ENCODE results near the gene NONO. TPM values are rescaled to one million over a fixed set of nuclear protein-coding genes. Genes with fewer than 3 reads are reported as not detected.

The NONO gene
- total and polyA plus RNA-seq, 4 experiments from 2014 or later = 163 to 314 (median 241) TPM

DNA sequence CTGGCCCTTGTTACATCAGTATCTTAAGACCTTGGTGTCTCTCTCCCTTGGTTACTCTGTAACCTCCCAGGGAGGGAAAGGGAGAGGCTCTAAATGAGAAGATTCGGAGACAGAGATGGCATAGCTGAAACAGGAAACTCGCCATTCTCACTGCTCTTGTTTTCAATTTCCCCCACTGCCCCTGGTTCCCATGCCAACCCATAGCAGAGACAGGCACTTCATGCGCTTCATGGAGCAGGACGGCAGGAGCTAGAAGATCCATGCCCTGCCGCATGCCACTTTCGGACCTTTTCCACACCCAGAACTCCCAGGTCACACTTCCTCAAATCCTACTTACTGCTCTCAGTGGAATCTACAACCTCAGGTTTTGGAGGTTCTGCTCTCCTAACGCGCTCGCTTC is 32.6 kb upstream of the NONO start:
- Histone ChIP-seq H3K36me3 (ENCODE audit: insufficient read depth, low read length) (peaks cover 3% of the 10 kb centered on the region), H3K4me3 (ENCODE audit: low read length in 2 of 2) (no peak overlapping the region), H3K4me1 (ENCODE audit: insufficient read depth, low read length) (peaks cover 25% of the 10 kb centered on the region), H3K27me3 (ENCODE audit: insufficient read depth, low read length) (no peaks in the 10 kb centered on the region), H3K9me3 (ENCODE audit: control insufficient read depth in 1 of 2, low read length in 2 of 2) (no peaks in the 10 kb centered on the region), H3K27ac (ENCODE audit: low read depth, low read length) (no peak overlapping the region)
- DNase-seq = no peak
- ChIA-PET CTCF (ENCODE audit: partially characterized antibody) (interaction anchor here (1.1 kb wide), 1 partner anchor 33 kb away, joined by 3 read pairs; the partner anchor contains the start of gene NONO), POLR2A (ENCODE audit: partially characterized antibody) (interaction anchor here (1.8 kb wide), 1 partner anchor 115 kb away, joined by 8 read pairs; the partner anchor contains the start of gene TAF1)
- peaks cover 5 to 30% (median 13%) of the 10 kb centered on the region in 4 donors for H3K4me1 Mint-ChIP-seq
- H3K9me3 Mint-ChIP-seq = peaks cover 0 to 2% (median 0%) of the 10 kb centered on the region in 8 donors
- H3K27ac Mint-ChIP-seq = peak overlapping the region in 1 of 7 donors; percentile 68
- no peak overlapping the region for H3K4me3 Mint-ChIP-seq
- H3K36me3 Mint-ChIP-seq = peaks cover 10 to 25% of the 10 kb centered on the region in 2 donors
- H3K27me3 Mint-ChIP-seq = no peaks in the 10 kb centered on the region
- intact Hi-C loops (cut with micrococcal nuclease) = loop anchor here (5.0 kb wide), 1 partner anchor 54 kb away; no protein-coding TSS in a partner anchor

DNA sequence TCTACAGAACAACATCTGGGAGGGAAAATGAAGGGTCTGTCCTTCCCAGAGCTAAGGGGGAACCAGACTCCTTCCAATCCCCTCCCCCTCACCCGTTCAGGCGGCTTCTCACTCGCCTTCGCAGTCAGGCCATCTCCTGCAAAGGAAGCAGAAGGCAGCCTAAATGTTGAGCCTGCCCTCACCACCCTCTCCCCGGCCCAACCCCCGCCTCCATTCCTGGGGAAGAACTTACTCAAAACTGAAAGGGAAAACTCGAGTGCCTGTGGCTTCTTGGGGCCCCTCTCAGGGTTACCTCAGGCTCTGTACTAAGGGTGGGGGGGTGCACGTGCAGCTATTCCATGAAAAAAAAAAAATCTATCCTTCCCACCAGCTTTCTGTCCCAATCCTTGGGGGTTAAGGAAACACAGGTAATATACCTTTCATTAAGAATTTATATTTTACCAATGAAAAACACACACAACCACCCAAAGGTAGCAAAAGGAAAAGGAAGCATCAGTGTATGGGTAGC is 31.9 kb upstream of the NONO start:
- no peaks in the 10 kb centered on the region for H3K27me3 Mint-ChIP-seq
- intact Hi-C loops (cut with micrococcal nuclease) = loop anchor here (5.0 kb wide), 1 partner anchor 54 kb away; no protein-coding TSS in a partner anchor
- Histone ChIP-seq H3K4me3 (ENCODE audit: low read length in 2 of 2) (no peak overlapping the region), H3K36me3 (ENCODE audit: insufficient read depth, low read length) (no peaks in the 10 kb centered on the region), H3K9me3 (ENCODE audit: control insufficient read depth in 1 of 2, low read length in 2 of 2) (no peaks in the 10 kb centered on the region), H3K27ac (ENCODE audit: low read depth, low read length) (no peak overlapping the region), H3K27me3 (ENCODE audit: insufficient read depth, low read length) (no peaks in the 10 kb centered on the region), H3K4me1 (ENCODE audit: insufficient read depth, low read length) (peaks cover 25% of the 10 kb centered on the region)
- no peak for DNase-seq
- H3K9me3 Mint-ChIP-seq = peaks cover 0 to 2% (median 0%) of the 10 kb centered on the region in 8 donors
- peaks cover 5 to 32% (median 13%) of the 10 kb centered on the region in 4 donors for H3K4me1 Mint-ChIP-seq
- peak overlapping the region in 4 of 7 donors; percentile 13 to 68 (median 36) for H3K27ac Mint-ChIP-seq
- peak overlapping the region in 2 of 8 donors; percentile 22 to 52 for H3K4me3 Mint-ChIP-seq
- POLR2A ChIA-PET (ENCODE audit: partially characterized antibody) = interaction anchor here (1.8 kb wide), 1 partner anchor 115 kb away, joined by 8 read pairs; the partner anchor contains the start of gene TAF1
- H3K36me3 Mint-ChIP-seq = peaks cover 10 to 24% of the 10 kb centered on the region in 2 donors
- CTCF ChIA-PET (ENCODE audit: partially characterized antibody) = interaction anchor here (1.1 kb wide), 1 partner anchor 32 kb away, joined by 3 read pairs; the partner anchor contains the start of gene NONO

DNA sequence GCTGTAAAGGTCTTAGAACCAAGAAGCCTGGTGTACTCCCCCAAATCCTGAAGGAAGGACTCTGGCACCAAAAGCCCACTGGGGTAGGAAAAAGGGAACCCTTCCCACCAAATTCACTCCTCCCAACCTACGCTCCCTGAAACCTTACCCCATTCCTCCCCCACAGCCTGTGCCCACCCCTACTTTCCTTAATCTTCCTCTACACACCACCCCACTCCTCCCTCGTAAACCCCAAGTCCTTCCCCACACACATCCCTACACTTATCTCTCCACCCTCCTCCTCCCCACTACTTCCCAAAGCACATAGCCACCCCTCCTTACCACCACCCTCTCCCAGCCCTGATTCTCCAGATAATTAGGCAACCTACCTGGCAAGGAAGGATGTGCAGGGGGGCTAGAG is 31.2 kb upstream of the NONO start:
- H3K4me1 Mint-ChIP-seq = peaks cover 5 to 32% (median 13%) of the 10 kb centered on the region in 4 donors
- H3K9me3 Mint-ChIP-seq = peaks cover 0 to 2% (median 0%) of the 10 kb centered on the region in 8 donors
- POLR2A ChIA-PET (ENCODE audit: partially characterized antibody) = interaction anchor here (1.8 kb wide), 1 partner anchor 114 kb away, joined by 8 read pairs; the partner anchor contains the start of gene TAF1
- peaks cover 10 to 17% of the 10 kb centered on the region in 2 donors for H3K36me3 Mint-ChIP-seq
- peak overlapping the region in 4 of 8 donors; percentile 22 to 52 (median 35) for H3K4me3 Mint-ChIP-seq
- intact Hi-C loops (cut with micrococcal nuclease) = loop anchor here (5.0 kb wide), 1 partner anchor 55 kb away; no protein-coding TSS in a partner anchor
- H3K27ac Mint-ChIP-seq = peak overlapping the region in 1 of 7 donors; percentile 23
- H3K27ac ChIP-seq (ENCODE audit: low read depth, low read length) = no peak overlapping the region
- no peaks in the 10 kb centered on the region for H3K27me3 Mint-ChIP-seq
- no peak for DNase-seq
- H3K4me1 ChIP-seq (ENCODE audit: insufficient read depth, low read length) = peaks cover 25% of the 10 kb centered on the region
- H3K36me3 ChIP-seq (ENCODE audit: insufficient read depth, low read length) = no peaks in the 10 kb centered on the region
- no peak overlapping the region for H3K4me3 ChIP-seq (ENCODE audit: low read length in 2 of 2)
- H3K9me3 ChIP-seq (ENCODE audit: control insufficient read depth in 1 of 2, low read length in 2 of 2) = no peaks in the 10 kb centered on the region
- no peaks in the 10 kb centered on the region for H3K27me3 ChIP-seq (ENCODE audit: insufficient read depth, low read length)
- CTCF ChIA-PET (ENCODE audit: partially characterized antibody) = no interaction called here

DNA sequence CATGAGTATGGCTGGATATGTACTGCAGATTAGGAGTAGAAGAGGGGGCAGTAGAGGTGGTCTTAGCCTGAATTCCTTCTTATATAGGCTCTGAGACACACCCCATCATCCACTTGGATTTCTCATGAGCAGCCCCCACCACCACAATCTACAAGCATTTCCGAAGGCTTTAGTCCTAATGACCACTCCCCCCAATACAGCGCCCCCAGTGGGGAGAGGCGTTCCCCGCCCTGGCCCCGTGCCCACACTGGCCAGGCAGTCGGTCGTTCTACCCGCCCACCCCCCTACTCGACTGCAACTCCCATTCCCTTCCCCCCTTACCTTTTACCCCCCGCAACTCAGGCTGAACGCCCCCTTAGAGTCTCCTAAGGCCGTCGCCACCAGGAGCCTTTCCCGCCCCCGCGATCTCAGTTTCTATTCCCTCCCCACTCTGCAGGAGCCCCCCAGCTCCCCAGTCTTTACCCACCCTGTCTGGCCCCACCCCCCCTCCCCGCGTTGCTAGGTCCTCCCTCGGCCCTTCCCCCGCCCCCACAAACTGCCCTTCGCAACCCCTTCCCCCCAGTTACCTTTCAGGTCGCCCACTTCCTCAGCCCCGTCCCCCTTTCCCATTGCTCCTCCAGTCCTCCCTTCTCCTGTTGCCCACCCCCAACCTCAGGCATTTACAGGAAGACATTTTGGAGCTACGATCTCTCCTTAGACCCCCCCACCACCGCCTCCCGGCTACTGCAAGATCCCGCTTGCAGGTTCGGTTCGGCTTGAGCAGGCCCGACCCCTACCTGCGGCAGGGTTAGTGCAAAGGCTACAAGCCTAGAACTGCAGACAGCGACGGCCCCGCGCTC is 30.0 kb upstream of the NONO start:
- Histone ChIP-seq H3K27ac (ENCODE audit: low read depth, low read length) (peak overlapping the region; percentile 77), H3K27me3 (ENCODE audit: insufficient read depth, low read length) (no peaks in the 10 kb centered on the region), H3K4me1 (ENCODE audit: insufficient read depth, low read length) (peaks cover 25% of the 10 kb centered on the region), H3K9me3 (ENCODE audit: control insufficient read depth in 1 of 2, low read length in 2 of 2) (no peaks in the 10 kb centered on the region), H3K4me3 (ENCODE audit: low read length in 2 of 2) (peak overlapping the region; percentile 23 to 81), H3K36me3 (ENCODE audit: insufficient read depth, low read length) (no peaks in the 10 kb centered on the region)
- Mint-ChIP-seq H3K4me3 (peak overlapping the region; percentile 90 to 98 (median 92)), H3K36me3 (peaks cover 4 to 15% of the 10 kb centered on the region in 2 donors), H3K4me1 (peaks cover 5 to 32% (median 13%) of the 10 kb centered on the region in 4 donors), H3K27ac (peak overlapping the region; percentile 30 to 97 (median 95)), H3K9me3 (peaks cover 0 to 2% (median 0%) of the 10 kb centered on the region in 8 donors), H3K27me3 (no peaks in the 10 kb centered on the region)
- CTCF ChIA-PET (ENCODE audit: partially characterized antibody) = interaction anchor here (1.1 to 1.9 kb wide), 2 partner anchors 30 to 71 kb away, joined by 5 to 7 read pairs; partner anchors contain the start of gene NONO
- POLR2A ChIA-PET (ENCODE audit: partially characterized antibody) = interaction anchor here (1.2 to 4.2 kb wide), 9 partner anchors 9 to 279 kb away, joined by 3 to 65 read pairs (median 13); partner anchors contain the start of genes IL2RG, MED12, NONO and OGT
- DNase-seq = peak in 3 of 5 donors; percentile 16 to 44 (median 18)
- intact Hi-C loops (cut with micrococcal nuclease) = loop anchor here (1.0 to 5.0 kb wide), 6 partner anchors 31 to 185 kb away; partner anchors contain the start of genes SNX12 and TAF1

DNA sequence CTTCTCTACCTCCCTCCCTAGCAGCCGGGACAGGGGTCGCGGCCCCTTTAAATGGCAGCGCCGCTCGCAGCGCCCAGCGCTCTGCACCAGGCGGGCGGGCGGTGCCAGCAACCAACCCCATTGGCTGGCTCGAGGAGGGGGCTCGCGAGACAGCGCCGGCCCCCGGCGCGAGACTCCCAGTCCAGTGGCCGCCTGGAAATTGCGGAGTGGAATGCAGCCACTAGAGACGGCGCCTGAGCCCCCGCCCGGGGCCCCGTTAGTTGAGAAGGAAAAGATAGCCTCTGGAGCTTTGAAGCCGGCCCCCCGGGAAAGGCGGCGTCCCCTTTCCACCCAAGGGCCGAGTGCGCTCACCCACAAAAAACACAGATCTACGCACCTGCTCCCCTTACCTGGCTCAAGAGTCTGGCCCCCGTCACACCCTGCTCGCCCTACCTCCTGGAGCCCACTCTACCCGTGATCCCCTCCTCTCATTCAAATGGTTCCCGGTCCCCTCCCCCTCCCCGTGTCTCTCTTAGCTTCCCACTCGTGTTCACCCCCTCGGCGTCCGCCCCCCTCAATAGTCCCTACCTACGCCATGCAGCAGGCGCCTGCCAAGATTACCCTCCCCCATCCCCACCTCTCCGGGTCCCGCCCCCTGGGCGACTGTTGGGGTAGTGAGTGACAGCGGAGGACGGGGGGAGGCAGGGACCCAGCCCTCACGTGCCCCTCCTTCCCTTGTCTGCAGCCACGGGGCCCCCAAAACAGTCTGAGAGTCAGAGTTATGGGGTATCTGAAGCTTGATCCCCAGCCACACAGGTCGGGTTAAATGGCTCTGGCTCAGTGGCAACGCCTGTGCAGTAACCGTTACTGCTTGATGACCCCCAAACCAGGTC is 29.1 kb upstream of the NONO start, which contains the start of gene ZMYM3:
TSS of gene ZMYM3 (minus strand) at position 49 of the 872 bp plus-strand sequence. CDS start 885 bp downstream, outside the sequence.
- Histone ChIP-seq H3K9me3 (ENCODE audit: control insufficient read depth in 1 of 2, low read length in 2 of 2) (no peaks in the 10 kb centered on the region), H3K27ac (ENCODE audit: low read depth, low read length) (peak within 1 kb of the TSS; percentile 77), H3K4me1 (ENCODE audit: insufficient read depth, low read length) (peaks cover 25% of the 10 kb centered on the region), H3K36me3 (ENCODE audit: insufficient read depth, low read length) (no peaks in the 10 kb centered on the region), H3K27me3 (ENCODE audit: insufficient read depth, low read length) (no peaks in the 10 kb centered on the region), H3K4me3 (ENCODE audit: low read length in 2 of 2) (peak within 1 kb of the TSS; percentile 52 to 81)
- ChIA-PET POLR2A (ENCODE audit: partially characterized antibody) (interaction anchor here (0.6 to 4.2 kb wide), 14 partner anchors 10 to 352 kb away, joined by 3 to 65 read pairs (median 5); partner anchors contain the start of genes IL2RG, MED12, NONO and OGT), CTCF (ENCODE audit: partially characterized antibody) (interaction anchor here (0.6 to 1.9 kb wide), 6 partner anchors 18 to 112 kb away, joined by 3 to 7 read pairs (median 4); partner anchors contain the start of genes NONO and TAF1)
- Mint-ChIP-seq H3K4me1 (peaks cover 5 to 32% (median 13%) of the 10 kb centered on the region in 4 donors), H3K4me3 (peak within 1 kb of the TSS; percentile 90 to 98 (median 92)), H3K27ac (peak within 1 kb of the TSS; percentile 93 to 97 (median 95)), H3K9me3 (peaks cover 0 to 2% (median 0%) of the 10 kb centered on the region in 8 donors), H3K36me3 (peaks cover 4 to 11% of the 10 kb centered on the region in 2 donors), H3K27me3 (no peaks in the 10 kb centered on the region)
- intact Hi-C loops (cut with micrococcal nuclease) = loop anchor here (1.0 to 5.0 kb wide), 6 partner anchors 30 to 186 kb away; partner anchors contain the start of genes SNX12 and TAF1
- peak; percentile 75 to 86 (median 77) for DNase-seq

DNA sequence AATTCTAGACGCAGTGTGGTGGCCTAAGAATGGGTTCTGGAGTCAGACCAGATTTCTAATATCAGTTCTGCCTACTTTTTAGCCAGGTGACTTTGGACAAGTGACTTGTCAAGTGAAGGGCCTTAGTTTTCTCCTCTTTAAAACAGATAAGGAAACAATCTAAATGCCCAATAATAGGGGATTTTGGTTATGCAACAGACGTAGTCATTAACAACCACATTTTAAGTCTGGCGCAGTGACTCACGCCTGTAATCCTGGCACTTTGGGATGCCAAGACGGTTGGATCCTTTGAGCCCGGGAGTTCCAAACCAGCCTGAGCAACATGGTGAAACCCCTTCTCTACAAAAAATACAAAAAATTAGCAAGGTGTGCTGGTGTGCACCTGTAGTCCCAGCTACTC is 27.4 kb upstream of the NONO start:
- Mint-ChIP-seq H3K27me3 (no peaks in the 10 kb centered on the region), H3K36me3 (peaks cover 0 to 6% of the 10 kb centered on the region in 2 donors), H3K27ac (peak overlapping the region; percentile 53 to 97 (median 94)), H3K4me1 (peaks cover 3 to 32% (median 12%) of the 10 kb centered on the region in 4 donors), H3K9me3 (peaks cover 0 to 2% (median 0%) of the 10 kb centered on the region in 8 donors), H3K4me3 (peak overlapping the region in 5 of 8 donors; percentile 4 to 91 (median 90))
- Histone ChIP-seq H3K27me3 (ENCODE audit: insufficient read depth, low read length) (no peaks in the 10 kb centered on the region), H3K4me1 (ENCODE audit: insufficient read depth, low read length) (peaks cover 25% of the 10 kb centered on the region), H3K36me3 (ENCODE audit: insufficient read depth, low read length) (no peaks in the 10 kb centered on the region), H3K9me3 (ENCODE audit: control insufficient read depth in 1 of 2, low read length in 2 of 2) (no peaks in the 10 kb centered on the region), H3K27ac (ENCODE audit: low read depth, low read length) (no peak overlapping the region), H3K4me3 (ENCODE audit: low read length in 2 of 2) (no peak overlapping the region)
- intact Hi-C loops (cut with micrococcal nuclease) = no loop called here
- DNase-seq = no peak
- ChIA-PET POLR2A (ENCODE audit: partially characterized antibody) (interaction anchor here (2.9 to 4.2 kb wide), 3 partner anchors 27 to 110 kb away, joined by 38 to 65 read pairs (median 50); partner anchors contain the start of genes NONO and TAF1), CTCF (ENCODE audit: partially characterized antibody) (interaction anchor here (1.7 kb wide), 1 partner anchor 110 kb away, joined by 6 read pairs; the partner anchor contains the start of gene TAF1)

Data from CD4-positive, alpha-beta memory T cell (primary cell).